WI38 (cell line): ENCODE results near the gene DNM3.

Experiments used
- H3K4me3 ChIP-seq: 2 replicates; pipeline ENCODE4 v1.5.1; 2011; ENCODE audit warnings: low read depth, mild to moderate bottlenecking, control low read depth, low read length
- CTCF ChIP-seq: IDR thresholded peaks from 2 replicates; pipeline ENCODE4 v1.5.1; 2012; ENCODE audit warnings: low read depth, mild to moderate bottlenecking, control low read depth, low read length

The DNM3 gene

DNA sequence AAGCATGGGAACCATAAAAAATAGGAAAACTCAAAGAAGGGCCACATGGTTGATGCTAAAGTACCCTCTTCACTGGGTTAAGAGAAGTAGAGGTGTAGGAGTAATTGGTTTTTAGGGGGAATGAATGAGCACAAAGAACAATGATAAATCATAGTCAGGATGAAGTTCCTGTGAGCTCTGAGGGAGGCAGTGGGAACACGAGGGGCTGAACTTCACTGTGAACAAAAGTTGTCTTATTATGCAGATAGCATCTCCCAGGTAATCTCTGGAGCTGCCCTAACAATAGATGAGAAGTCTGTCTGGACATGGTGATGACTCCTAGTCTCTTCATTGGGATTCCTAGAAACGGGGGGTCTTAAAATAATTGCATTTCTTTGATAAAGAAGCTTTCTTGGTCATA is 127.9 kb downstream of the DNM3 start:
- no peak for TF ChIP-seq CTCF

GRCh38 chr1:171969813-171970212 is 128.5 kb downstream of the DNM3 start:
- no peak for TF ChIP-seq CTCF
- no peak overlapping the region for H3K4me3 ChIP-seq

More for the DNA sequence above, 127.9 kb downstream of the DNM3 start:
- no peak overlapping the region for H3K4me3 ChIP-seq

DNA sequence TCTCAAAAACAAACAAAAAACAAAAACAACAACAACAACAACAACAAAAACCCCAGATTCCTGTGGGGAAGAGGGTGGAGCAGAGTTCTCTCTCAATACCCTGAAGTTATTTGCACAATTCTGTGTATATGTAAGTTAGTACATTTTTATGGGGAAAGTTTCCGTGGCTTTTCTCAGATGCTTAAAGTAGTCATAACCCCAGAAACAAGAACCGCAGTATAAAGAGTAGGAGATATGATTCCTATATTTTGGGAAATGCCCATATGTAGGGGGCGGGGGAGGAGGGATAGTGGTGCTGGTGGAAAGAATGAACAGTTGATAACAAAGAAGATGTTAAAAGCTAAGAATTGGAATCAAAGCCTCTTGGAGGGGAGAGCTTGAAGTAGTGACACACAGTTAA is 131.5 kb downstream of the DNM3 start:
- TF ChIP-seq CTCF = no peak
- H3K4me3 ChIP-seq = no peak overlapping the region

DNA sequence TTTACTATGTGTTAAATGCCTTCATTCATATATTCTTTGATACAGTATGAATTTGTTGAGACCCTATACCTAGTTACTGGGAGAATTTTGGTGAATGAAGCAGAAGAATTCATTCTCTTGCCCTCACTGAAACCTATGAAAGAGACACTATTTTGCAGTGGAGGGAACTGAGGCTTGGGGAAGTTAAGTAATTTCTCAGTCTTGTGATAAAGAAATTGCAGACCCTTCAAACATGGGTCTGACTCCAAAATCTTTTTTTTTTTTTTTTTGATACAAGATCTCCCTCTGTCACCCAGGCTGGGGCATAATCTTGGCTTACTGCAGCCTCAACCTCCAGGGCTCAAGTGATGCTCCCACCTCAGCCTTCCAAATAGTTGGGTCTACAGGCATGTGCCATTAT is 132.1 kb downstream of the DNM3 start:
- no peak overlapping the region for H3K4me3 ChIP-seq
- no peak for TF ChIP-seq CTCF

DNA sequence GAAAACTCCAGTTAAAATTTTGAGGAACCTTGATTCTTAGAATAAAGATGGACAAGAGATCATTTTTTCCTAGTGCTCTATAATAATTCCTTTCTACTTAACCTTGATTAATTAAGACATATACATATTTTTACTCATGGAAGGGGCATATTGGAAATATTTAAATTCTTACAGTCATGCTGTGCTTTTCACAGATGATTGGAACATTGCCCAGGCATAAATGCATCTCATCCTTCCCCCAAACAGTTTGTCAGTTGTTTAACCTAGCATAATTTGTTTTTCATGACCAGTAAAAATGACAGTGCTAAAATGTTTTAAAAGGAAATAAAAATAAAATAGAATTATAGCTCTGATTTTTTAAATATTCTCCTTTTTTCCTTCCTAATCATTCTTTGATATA is 140.0 kb downstream of the DNM3 start:
- no peak overlapping the region for H3K4me3 ChIP-seq
- no peak for TF ChIP-seq CTCF

- no peak for TF ChIP-seq CTCF
- no peak overlapping the region for H3K4me3 ChIP-seq
Observed at GRCh38 chr1:171983584-171983983, 142.3 kb downstream of the DNM3 start.

GRCh38 chr1:171984262-171984661 is 143.0 kb downstream of the DNM3 start:
- H3K4me3 ChIP-seq = no peak overlapping the region
- no peak for TF ChIP-seq CTCF
